Fibroblast of villous mesenchyme (primary cell): Measurements from ENCODE around the gene GJC2. TPM values are rescaled to one million over a fixed set of nuclear protein-coding genes. Genes with fewer than 3 reads are reported as not detected.

ENCODE experiments used
- DNase-seq: peaks from one replicate; pipeline ENCODE4 v3.0.0-alpha.2; 2010; ENCODE audit warnings: low read depth
- H3K4me3 ChIP-seq: 2 replicates; pipeline ENCODE4 v1.5.1; 2011; ENCODE audit warnings: low read depth, mild to moderate bottlenecking, low read length
- total RNA-seq: library from RNA; depleted of rRNA; stranded (reverse); fragments of >200 nt; gene quantifications from 2 replicates; pipeline ENCODE4 v1.2.3, GENCODE V29; 2012
- TF ChIP-seq, protein P1 (sequence below): IDR thresholded peaks from 2 replicates; pipeline ENCODE4 v1.5.1; 2012; ENCODE audit warnings: low read depth, mild to moderate bottlenecking, low read length; ENCODE audit not compliant: insufficient read depth

The GJC2 gene
- total RNA-seq, 1 donor = 3.9 TPM

DNA sequence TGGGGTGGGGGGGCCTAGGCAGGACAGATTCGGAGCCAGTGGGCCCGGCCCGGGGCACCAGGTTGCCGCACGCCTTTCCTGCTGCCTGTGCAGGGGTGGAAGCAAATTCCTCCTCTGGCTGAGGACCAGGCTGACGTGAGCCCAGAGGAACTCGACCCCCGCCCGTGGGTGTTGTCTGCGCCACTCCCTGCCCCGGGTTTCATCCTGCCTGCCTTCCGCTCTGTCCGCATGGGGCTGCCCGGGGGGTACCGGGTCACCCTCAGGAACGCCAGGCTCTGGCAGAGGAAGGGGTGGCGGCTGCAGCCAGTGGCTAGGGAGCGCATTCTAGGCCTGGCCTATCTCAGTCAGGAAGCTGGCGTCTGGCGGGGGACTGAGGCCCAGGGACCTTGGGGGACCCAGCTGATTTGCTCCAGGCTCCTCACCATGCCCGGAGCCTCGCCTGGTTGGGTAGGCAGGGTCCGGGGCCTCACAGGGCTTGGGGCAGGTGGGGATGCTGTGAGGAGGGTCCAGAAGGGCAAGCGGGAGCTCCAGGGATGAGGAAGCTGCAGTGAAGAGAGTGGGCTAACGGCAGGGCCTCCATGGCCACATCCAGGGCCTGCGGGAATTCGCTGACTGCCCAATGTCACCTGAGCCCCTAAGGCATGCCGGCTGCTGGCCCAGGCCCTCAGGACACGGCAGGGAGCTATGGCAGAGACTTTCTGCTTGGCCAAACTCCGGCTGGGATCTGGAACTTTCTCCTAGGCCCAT lies 13.4 kb downstream of the GJC2 start:
- peak; percentile 55 for DNase-seq
- H3K4me3 ChIP-seq = no peak overlapping the region

DNA sequence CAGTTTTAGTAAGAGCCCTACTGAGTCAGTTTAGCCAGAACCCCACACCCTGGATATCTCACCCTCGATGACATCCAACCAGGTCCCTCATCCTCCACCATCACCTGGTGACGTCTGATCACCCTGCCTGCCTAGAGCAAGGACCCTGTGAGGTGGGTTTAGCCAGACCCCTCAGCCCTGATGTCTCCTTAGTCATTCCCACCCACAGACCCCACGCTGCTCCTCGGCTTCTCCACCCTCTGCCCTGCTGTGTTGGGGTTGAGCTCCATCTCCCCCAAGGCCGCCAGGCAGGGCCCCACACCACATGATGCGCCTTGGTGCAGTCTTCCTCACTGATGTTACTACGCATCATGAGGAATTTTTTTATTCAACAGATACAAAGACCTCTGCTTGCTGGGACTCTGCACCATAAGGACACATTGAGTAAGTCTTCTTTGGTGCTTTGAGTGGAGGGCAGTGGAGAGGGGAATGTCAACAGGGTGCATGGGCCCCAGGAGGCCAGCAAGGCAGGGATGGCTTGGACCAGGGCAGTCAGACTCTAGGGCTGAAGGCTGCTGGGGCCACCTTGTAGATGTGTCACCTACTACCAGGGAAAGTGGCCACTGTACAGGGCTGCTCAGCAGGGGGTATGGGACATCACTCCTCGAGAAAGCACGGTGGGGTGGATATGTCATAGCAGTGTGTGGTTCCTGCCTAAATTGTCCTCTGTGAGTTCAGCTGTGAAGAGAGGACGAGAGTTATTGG lies 14.2 kb downstream of the GJC2 start:
- TF ChIP-seq, protein P1, sequence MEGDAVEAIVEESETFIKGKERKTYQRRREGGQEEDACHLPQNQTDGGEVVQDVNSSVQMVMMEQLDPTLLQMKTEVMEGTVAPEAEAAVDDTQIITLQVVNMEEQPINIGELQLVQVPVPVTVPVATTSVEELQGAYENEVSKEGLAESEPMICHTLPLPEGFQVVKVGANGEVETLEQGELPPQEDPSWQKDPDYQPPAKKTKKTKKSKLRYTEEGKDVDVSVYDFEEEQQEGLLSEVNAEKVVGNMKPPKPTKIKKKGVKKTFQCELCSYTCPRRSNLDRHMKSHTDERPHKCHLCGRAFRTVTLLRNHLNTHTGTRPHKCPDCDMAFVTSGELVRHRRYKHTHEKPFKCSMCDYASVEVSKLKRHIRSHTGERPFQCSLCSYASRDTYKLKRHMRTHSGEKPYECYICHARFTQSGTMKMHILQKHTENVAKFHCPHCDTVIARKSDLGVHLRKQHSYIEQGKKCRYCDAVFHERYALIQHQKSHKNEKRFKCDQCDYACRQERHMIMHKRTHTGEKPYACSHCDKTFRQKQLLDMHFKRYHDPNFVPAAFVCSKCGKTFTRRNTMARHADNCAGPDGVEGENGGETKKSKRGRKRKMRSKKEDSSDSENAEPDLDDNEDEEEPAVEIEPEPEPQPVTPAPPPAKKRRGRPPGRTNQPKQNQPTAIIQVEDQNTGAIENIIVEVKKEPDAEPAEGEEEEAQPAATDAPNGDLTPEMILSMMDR = no peak
- H3K4me3 ChIP-seq = no peak overlapping the region
- DNase-seq = no peak

More for the DNA sequence above, 13.4 kb downstream of the GJC2 start:
- TF ChIP-seq, protein P1 = no peak

DNA sequence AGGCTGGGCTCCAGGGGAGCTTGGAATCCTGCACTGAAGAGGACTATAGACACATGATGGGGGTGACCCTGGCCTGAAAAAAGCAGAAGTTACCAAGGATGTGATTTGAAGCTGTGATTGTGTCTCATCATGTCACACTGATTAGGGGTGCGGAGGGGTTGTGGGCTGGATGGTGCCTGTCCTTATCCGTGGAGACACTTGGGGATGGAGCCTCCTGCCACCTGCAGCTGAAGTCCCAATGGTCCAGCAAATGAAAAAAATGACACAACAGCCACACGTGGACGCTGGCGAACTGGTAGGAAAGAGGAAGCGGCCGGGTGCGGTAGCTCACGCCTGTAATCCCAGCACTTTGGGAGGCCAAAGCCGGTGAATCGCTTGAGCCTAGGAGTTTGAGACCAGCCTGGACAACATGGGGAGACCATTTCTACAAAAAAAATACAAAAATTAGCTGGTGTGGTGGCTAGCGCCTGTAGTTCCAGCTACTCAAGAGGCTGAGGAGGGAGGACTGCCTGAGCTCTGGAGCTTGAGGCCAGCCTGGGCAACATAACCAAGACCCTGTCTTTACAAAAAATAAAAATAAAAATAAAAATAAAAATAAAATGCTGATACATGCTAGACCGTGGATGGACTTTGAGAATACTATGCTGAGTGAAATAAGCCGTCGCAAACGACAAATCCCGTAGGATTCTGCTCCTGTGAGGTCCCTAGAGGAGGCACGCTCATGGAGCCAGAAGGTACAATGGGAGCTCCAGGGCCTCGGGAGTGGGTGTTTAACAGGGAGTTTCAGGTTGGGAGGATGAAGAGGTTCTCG lies 15.0 kb downstream of the GJC2 start:
- peak overlapping the region; percentile 57 for H3K4me3 ChIP-seq
- DNase-seq = no peak
- TF ChIP-seq, protein P1 = no peak

DNA sequence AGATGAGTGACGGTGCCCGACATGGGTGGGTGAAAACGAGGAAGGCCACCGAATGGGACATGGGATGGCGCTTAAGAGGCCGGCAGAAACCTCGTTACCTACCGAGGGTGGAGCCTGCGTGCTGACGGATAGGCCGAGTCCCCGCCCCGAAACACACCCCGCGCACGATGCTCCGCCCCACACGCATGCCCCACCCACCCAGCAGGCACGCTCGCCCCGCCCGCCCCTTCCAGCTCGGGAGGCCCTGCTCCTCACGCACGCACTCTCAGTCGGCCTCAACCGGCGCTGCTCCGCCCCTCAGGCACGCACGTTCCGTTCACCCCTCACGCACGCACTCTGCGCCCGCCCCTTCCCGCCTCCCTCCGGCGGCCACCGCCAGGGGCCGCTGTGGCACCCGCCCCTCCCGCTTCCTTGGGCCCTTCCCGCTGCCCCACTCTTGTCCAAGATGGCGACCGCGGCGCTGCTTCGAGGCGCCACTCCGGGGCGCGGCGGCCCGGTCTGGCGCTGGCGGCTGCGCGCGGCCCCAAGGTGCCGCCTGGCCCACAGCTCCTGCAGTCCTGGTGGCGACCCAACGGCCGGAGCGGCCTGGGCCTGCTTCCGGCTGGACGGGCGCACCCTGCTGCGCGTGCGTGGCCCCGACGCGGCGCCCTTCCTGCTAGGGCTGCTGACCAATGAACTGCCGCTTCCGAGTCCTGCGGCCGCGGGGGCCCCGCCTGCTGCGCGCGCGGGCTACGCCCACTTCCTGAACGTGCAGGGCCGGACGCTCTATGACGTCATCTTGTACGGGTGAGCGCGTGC lies 15.8 kb downstream of the GJC2 start, which contains the start of gene IBA57:
Gene IBA57, plus strand, starts transcription at position 433 of the 798 bp plus-strand sequence. Its CDS starts 13 bp downstream, at position 446.
- TF ChIP-seq, protein P1 = peak; percentile 69
- peak; percentile 99 for DNase-seq

DNA sequence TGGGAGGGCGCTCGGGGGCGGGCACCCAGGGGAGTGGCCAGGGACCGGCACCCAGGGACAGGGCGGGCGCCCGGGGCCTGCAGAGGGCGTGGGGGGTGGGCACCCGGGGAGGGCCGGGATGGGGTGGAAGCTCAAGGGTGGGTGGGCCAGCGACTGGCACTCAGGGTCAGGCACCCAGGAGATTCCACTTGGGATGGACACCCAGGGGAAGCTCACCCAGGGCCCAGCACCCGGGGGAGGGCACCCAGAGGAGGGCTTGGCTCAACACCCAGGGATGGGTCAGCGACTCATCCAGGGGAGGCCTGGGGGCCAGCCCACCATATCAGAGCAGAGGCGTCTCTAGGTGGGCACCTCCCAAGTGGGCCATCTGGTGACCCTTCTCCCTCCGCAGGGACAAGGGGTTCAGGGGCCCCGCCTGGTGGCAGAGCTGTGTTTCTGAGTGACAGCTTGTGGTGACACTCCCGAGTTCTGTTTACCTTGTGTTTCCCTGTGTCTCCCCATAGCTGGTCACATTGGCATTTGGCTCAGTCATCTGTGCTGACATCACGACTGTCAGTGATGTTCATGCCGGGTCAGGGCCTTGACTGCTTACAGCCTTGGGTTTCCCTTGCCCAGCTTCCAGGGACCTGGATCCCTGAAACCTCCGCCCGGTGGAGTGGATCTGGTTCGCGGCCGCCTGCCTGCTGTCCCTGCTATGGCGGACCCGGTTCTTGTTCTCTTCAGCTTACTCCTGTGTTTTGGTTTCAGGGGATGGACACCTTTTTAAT lies 16.6 kb downstream of the GJC2 start:
- TF ChIP-seq, protein P1 = peak; percentile 39
- H3K4me3 ChIP-seq = peak overlapping the region; percentile 70
- peak; percentile 75 for DNase-seq

More for the DNA sequence above, 15.8 kb downstream of the GJC2 start, which contains the start of gene IBA57:
- H3K4me3 ChIP-seq = peak within 1 kb of the TSS; percentile 70
